IMR-90 (cell line): ENCODE measurements around the gene MSH3. TPM values are rescaled to one million over a fixed set of nuclear protein-coding genes. Genes with fewer than 3 reads are reported as not detected.

Source experiments
- ATAC-seq: fragments of 200-7000 bp; cut with Tn5 transposase; 2 replicates; pipeline ENCODE4 v1.9.1; 2020; ENCODE audit warnings: low read depth, mild to moderate bottlenecking, moderate library complexity
- BruUV-seq: library from RNA; stranded (reverse); fragments of 400-500 nt; replicated peaks from 2 replicates; lab custom pipeline; 2021; lab: Mats Ljungman, UMichigan
- CTCF ChIA-PET: fragments of 300-600 bp; formaldehyde crosslinking; extraction: SDS; loops from one replicate; lab custom pipeline; 2021; ENCODE audit warnings: antibody characterized with exemption; lab: Yijun Ruan, JAX
- POLR2A ChIA-PET: fragments of 300-600 bp; sonication (Branson Sonifier 250); formaldehyde crosslinking; loops from one replicate; lab custom pipeline; 2022; ENCODE audit warnings: antibody characterized with exemption; ENCODE audit not compliant: unreplicated experiment; lab: Charles Lee
- DNase-seq: peaks from one replicate; pipeline ENCODE4 v3.0.0; 2013
- H2AFZ ChIP-seq: replicated peaks from 2 replicates; pipeline ENCODE3; 2013; ENCODE audit warnings: low read length, mild to moderate bottlenecking; ENCODE audit not compliant: poor library complexity
- H2AK5ac ChIP-seq: 2 replicates; pipeline ENCODE4 v1.6.1; 2013; ENCODE audit warnings: low read depth, low read length, inconsistent platforms
- H2AK9ac ChIP-seq: replicated peaks from 2 replicates; pipeline ENCODE3; 2013; ENCODE audit warnings: mild to moderate bottlenecking, low read depth, low read length, moderate library complexity; ENCODE audit not compliant: poor library complexity
- H2BK120ac ChIP-seq: 2 replicates; pipeline ENCODE4 v1.6.1; 2013; ENCODE audit warnings: low read depth, low read length, inconsistent platforms
- H2BK15ac ChIP-seq: 3 replicates; pipeline ENCODE4 v1.6.1; 2013; ENCODE audit warnings: low read depth, low read length, inconsistent platforms
- H2BK20ac ChIP-seq: 2 replicates; pipeline ENCODE4 v1.6.1; 2013; ENCODE audit warnings: low read depth, mild to moderate bottlenecking, inconsistent platforms, low read length, moderate library complexity
- H2BK5ac ChIP-seq: 2 replicates; pipeline ENCODE4 v1.6.1; 2013; ENCODE audit warnings: mild to moderate bottlenecking, low read depth, low read length, inconsistent platforms; ENCODE audit not compliant: poor library complexity, severe bottlenecking
- H3K14ac ChIP-seq: replicated peaks from 2 replicates; pipeline ENCODE4 v1.6.1; 2013; ENCODE audit warnings: low read depth, low read length, inconsistent platforms
- H3K18ac ChIP-seq: 2 replicates; pipeline ENCODE4 v1.6.1; 2013; ENCODE audit warnings: low read depth, low read length, control low read depth
- H3K23ac ChIP-seq: 2 replicates; pipeline ENCODE4 v1.6.1; 2013; ENCODE audit warnings: low read depth, low read length, inconsistent platforms
- H3K27ac ChIP-seq: 2 replicates; pipeline ENCODE4 v1.5.1; 2013; ENCODE audit warnings: mild to moderate bottlenecking, control low read depth, low read length; ENCODE audit not compliant: insufficient read depth
- H3K27me3 ChIP-seq: 2 replicates; pipeline ENCODE4 v1.6.1; 2013; ENCODE audit warnings: low read length; ENCODE audit not compliant: control insufficient read depth, insufficient read depth
- H3K36me3 ChIP-seq: 2 replicates; pipeline ENCODE4 v1.6.1; 2013; ENCODE audit warnings: low read length, mixed read lengths; ENCODE audit not compliant: control insufficient read depth, insufficient read depth
- H3K4ac ChIP-seq: 2 replicates; pipeline ENCODE4 v1.6.1; 2013; ENCODE audit warnings: low read depth, low read length, inconsistent platforms
- H3K4me1 ChIP-seq: 2 replicates; pipeline ENCODE4 v1.6.1; 2013; ENCODE audit warnings: low read length, mixed read lengths; ENCODE audit not compliant: control insufficient read depth, insufficient read depth
- H3K4me2 ChIP-seq: 2 replicates; pipeline ENCODE4 v1.6.1; 2013; ENCODE audit warnings: low read depth, mild to moderate bottlenecking, control low read depth, low read length, moderate library complexity
- H3K4me3 ChIP-seq: 2 replicates; pipeline ENCODE4 v1.5.1; 2013; ENCODE audit warnings: low read depth, mild to moderate bottlenecking, control low read depth, low read length, moderate library complexity; ENCODE audit not compliant: insufficient read depth
- H3K56ac ChIP-seq: 2 replicates; pipeline ENCODE4 v1.6.1; 2013; ENCODE audit warnings: low read length, inconsistent platforms; ENCODE audit not compliant: insufficient read depth; ENCODE audit errors: extremely low read depth
- H3K79me1 ChIP-seq, 2 experiments: 2 replicates each; pipeline ENCODE4 v1.6.1; 2013; ENCODE audit warnings: low read length in 2 of 2, inconsistent platforms in 1 of 2, low read depth in 1 of 2
- H3K9ac ChIP-seq: 2 replicates; pipeline ENCODE4 v1.6.1; 2013; ENCODE audit warnings: low read depth, low read length, control low read depth
- H3K9me1 ChIP-seq: 2 replicates; pipeline ENCODE4 v1.6.1; 2013; ENCODE audit warnings: low read length, inconsistent platforms; ENCODE audit not compliant: insufficient read depth
- H3K9me3 ChIP-seq: 2 replicates; pipeline ENCODE4 v1.6.1; 2013; ENCODE audit warnings: low read length; ENCODE audit not compliant: control insufficient read depth, insufficient read depth
- H4K20me1 ChIP-seq: 2 replicates; pipeline ENCODE4 v1.6.1; 2013; ENCODE audit warnings: low read length, inconsistent platforms; ENCODE audit not compliant: insufficient read depth
- H4K5ac ChIP-seq: 2 replicates; pipeline ENCODE4 v1.6.1; 2013; ENCODE audit warnings: mild to moderate bottlenecking, low read depth, low read length, control low read depth
- H4K8ac ChIP-seq, 2 experiments: 2 replicates each; pipeline ENCODE4 v1.6.1; 2013; ENCODE audit warnings: low read depth in 2 of 2, low read length in 2 of 2, control low read depth in 1 of 2, inconsistent platforms in 1 of 2
- H4K91ac ChIP-seq: 2 replicates; pipeline ENCODE4 v1.6.1; 2013; ENCODE audit warnings: low read depth, low read length, inconsistent platforms; ENCODE audit not compliant: insufficient read depth
- CEBPB ChIP-seq: IDR thresholded peaks from 2 replicates; pipeline ENCODE4 v1.6.1; 2012; ENCODE audit warnings: low read depth, low read length, improper control_type of control experiment
- FOS ChIP-seq: fragments of 150-350 bp; IDR thresholded peaks from 2 replicates; pipeline ENCODE4 v1.6.1; 2016; ENCODE audit warnings: low read depth, low read length
- MAZ ChIP-seq: IDR thresholded peaks from 2 replicates; pipeline ENCODE4 v1.6.1; 2012; ENCODE audit warnings: low read depth, mild to moderate bottlenecking, low read length, improper control_type of control experiment, moderate library complexity, borderline replicate concordance
- RAD21 ChIP-seq: IDR thresholded peaks from 2 replicates; pipeline ENCODE4 v1.6.1; 2012; ENCODE audit warnings: low read length, improper control_type of control experiment
- RCOR1 ChIP-seq: IDR thresholded peaks from 2 replicates; pipeline ENCODE4 v1.6.1; 2012; ENCODE audit warnings: mild to moderate bottlenecking, low read length, improper control_type of control experiment; ENCODE audit not compliant: insufficient replicate concordance
- SMC3 ChIP-seq: fragments of 150-350 bp; IDR thresholded peaks from 2 replicates; pipeline ENCODE4 v1.6.1; 2016; ENCODE audit warnings: low read depth, mild to moderate bottlenecking, antibody characterized with exemption, low read length, moderate library complexity
- WGBS, 2 experiments: methylation state at CpG; one replicate each; pipeline versions ENCODE4 v1.1.5 to v1.1.7; 2013; ENCODE audit warnings: missing lambda C conversion rate in 2 of 2; ENCODE audit not compliant: insufficient read length in 1 of 2; ENCODE audit errors: extremely low coverage in 2 of 2; 5-methylcytosine and 5-hydroxymethylcytosine counted together
- dilution Hi-C: fragments of 300-500 bp; cut with HindIII; formaldehyde crosslinking; loops from one replicate; pipeline ENCODE4 v1.14.3; 2018; ENCODE audit warnings: low sequenced_read_pairs; ENCODE audit not compliant: unreplicated experiment
- in situ Hi-C: fragments of 300-500 bp; cut with MboI; formaldehyde crosslinking; loops from 3 replicates; pipeline ENCODE4 v1.14.3; 2019; ENCODE audit warnings: low sequenced_read_pairs, inconsistent platforms, mixed read lengths
- intact Hi-C: fragments of 100-400 bp; cut with micrococcal nuclease; formaldehyde crosslinking; loops from 2 replicates; pipeline ENCODE4 v1.10.0; 2022
- polyA plus RNA-seq, 3 experiments: library from polyadenylated mRNA; depleted of rRNA; stranded (reverse); fragments of >200 nt; gene quantifications; 2 replicates each; pipeline ENCODE4 v1.2.3, GENCODE V29; 2012; ENCODE audit warnings: low replicate concordance in 1 of 3
- total RNA-seq: library from RNA; depleted of rRNA; stranded (reverse); fragments of >200 nt; gene quantifications from 2 replicates; pipeline ENCODE4 v1.2.3, GENCODE V29; 2012

Gene MSH3
- total and polyA plus RNA-seq, 2 of the 4 experiments (the other 2 are of a cell fraction): 4.6 to 13.3 TPM

- Histone ChIP-seq H3K56ac (no peak overlapping the region), H4K20me1 (no peaks in the 10 kb centered on the region), H3K9me3 (no peaks in the 10 kb centered on the region), H4K5ac (no peak overlapping the region), H3K79me1 (no peaks in the 10 kb centered on the region), H3K36me3 (peaks cover 4% of the 10 kb centered on the region; the same call in 1 of the 2 replicates), H3K4ac (no peak overlapping the region), H2BK5ac (no peak overlapping the region), H3K4me1 (no peaks in the 10 kb centered on the region; the same call in 1 of the 2 replicates), H3K9ac (no peak overlapping the region), H3K4me2 (no peak overlapping the region), H2BK120ac (no peak overlapping the region), H2AK5ac (no peak overlapping the region), H3K27ac (no peak overlapping the region), H4K91ac (no peak overlapping the region), H3K14ac (no peak overlapping the region), H2BK20ac (no peak overlapping the region), H3K4me3 (no peak overlapping the region), H3K9me1 (no peaks in the 10 kb centered on the region), H2BK15ac (no peak overlapping the region), H4K8ac (no peak overlapping the region), H3K27me3 (no peaks in the 10 kb centered on the region), H2AFZ (no peak overlapping the region), H2AK9ac (no peak overlapping the region), H3K18ac (no peak overlapping the region), H3K23ac (no peak overlapping the region)
- ChIA-PET CTCF (no interaction called here), POLR2A (no interaction called here)
- dilution Hi-C loops (no loop called here), in situ Hi-C loops (no loop called here), intact Hi-C loops (no loop called here)
- no CpG with 5 or more reads among the region's 4 CpGs for WGBS, 2 experiments
- DNase-seq (no peak), ATAC-seq (no peak)
- no peak for TF ChIP-seq CEBPB
- TF ChIP-seq MAZ: no peak
- TF ChIP-seq RAD21: no peak
- TF ChIP-seq RCOR1: no peak
- TF ChIP-seq SMC3: no peak
- no peak for TF ChIP-seq FOS
- no TSS peak for BruUV-seq
These were observed 123.2 kb downstream of the MSH3 start for GRCh38 chr5:80777347-80778287.
